ENCODE results near the gene SNCB.

GRCh38 chr5:176654856-176655255 is 24.5 kb upstream of the SNCB start:
- TF ChIP-seq NR1H2 (CRISPR knock-in tag; IDR thresholded peaks at IDR 0.05) (no peak), MAX (CRISPR knock-in tag; IDR thresholded peaks at IDR 0.05) (no peak), CTCF (IDR thresholded peaks at IDR 0.05) (no peak), ELF4 (CRISPR knock-in tag; IDR thresholded peaks at IDR 0.05; ENCODE audit: low read depth) (no peak), TP53 (CRISPR knock-in tag; IDR thresholded peaks at IDR 0.05) (no peak), SMAD3 (CRISPR knock-in tag; IDR thresholded peaks at IDR 0.05; ENCODE audit: borderline replicate concordance) (no peak), ZNF232 (CRISPR knock-in tag; IDR thresholded peaks at IDR 0.05) (no peak), PRDM15 (CRISPR knock-in tag; IDR thresholded peaks at IDR 0.05) (no peak), ZNF263 (CRISPR knock-in tag; IDR thresholded peaks at IDR 0.05; ENCODE audit: low read depth) (no peak), GTF2I (CRISPR knock-in tag; conservative IDR thresholded peaks at IDR 0.05) (no peak), CBFB (CRISPR knock-in tag; IDR thresholded peaks at IDR 0.05; ENCODE audit: low read depth) (no peak), ATF3 (CRISPR knock-in tag; conservative IDR thresholded peaks at IDR 0.05) (no peak)
